HG03280 (cell line): ENCODE data around the gene SHANK3.

Experiments used
- ATAC-seq: cut with Tn5 transposase; IDR thresholded peaks from one replicate; pipeline ENCODE4 v1.9.1; 2021; ENCODE audit warnings: mild to moderate bottlenecking, moderate library complexity; ENCODE audit not compliant: unreplicated experiment

Gene SHANK3

DNA sequence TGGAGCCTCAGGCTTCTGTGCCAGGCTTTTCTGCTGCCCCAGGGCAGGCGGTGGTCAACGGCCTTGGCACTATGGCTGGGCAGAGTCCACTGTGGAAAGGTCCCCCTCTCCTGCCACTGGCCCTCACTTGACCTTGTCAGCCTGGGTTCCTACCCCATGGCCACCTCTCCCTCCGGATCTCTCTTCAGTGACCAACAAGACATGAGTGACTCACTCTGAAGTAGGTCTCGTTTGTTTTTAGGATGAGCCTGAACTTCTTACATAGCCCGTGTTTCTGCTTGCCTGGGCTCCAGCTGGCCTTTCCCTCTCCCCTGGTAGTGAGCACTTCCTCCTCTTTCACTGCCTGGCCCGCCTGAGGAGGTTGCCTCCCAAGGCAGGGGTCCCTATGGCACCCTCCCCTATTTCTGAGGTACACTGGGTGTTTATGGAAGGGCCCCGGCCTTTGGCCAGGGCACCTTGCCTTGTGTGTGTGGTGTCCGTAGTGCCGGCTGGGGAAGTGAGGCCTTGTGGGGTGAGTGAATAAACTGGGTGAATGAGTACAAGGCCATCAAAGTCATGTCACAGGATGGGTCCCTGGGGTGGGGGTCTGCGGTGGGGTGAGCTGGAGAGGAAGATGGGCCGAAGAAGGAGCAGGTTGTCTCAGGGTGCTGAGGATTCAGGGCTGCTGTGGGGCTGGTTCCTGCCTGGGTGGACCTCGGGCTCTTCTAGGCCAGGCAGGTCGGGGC, 5.0 kb downstream of the SHANK3 start:
- ATAC-seq, result no peak

DNA sequence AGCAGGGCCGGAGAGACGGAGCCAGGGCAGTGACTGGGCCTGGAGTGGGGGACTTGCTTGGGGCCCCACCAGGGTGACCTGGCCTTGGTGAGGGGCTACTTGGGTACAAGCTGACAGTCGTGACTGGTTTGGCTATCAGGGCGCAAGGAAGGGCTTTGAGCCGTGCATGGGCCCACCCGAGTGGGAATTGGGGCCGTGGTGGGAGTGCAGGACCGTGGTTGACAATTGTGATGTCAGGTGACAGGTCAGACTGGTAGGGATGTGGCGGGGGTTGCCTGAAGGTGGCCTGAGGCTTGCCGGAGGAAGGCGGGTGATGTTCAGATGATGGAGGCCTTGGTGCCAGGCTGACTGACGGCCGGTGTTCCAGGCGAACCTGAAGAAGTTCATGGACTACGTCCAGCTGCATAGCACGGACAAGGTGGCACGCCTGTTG, 5.6 kb downstream of the SHANK3 start:
- ATAC-seq, result no peak

DNA sequence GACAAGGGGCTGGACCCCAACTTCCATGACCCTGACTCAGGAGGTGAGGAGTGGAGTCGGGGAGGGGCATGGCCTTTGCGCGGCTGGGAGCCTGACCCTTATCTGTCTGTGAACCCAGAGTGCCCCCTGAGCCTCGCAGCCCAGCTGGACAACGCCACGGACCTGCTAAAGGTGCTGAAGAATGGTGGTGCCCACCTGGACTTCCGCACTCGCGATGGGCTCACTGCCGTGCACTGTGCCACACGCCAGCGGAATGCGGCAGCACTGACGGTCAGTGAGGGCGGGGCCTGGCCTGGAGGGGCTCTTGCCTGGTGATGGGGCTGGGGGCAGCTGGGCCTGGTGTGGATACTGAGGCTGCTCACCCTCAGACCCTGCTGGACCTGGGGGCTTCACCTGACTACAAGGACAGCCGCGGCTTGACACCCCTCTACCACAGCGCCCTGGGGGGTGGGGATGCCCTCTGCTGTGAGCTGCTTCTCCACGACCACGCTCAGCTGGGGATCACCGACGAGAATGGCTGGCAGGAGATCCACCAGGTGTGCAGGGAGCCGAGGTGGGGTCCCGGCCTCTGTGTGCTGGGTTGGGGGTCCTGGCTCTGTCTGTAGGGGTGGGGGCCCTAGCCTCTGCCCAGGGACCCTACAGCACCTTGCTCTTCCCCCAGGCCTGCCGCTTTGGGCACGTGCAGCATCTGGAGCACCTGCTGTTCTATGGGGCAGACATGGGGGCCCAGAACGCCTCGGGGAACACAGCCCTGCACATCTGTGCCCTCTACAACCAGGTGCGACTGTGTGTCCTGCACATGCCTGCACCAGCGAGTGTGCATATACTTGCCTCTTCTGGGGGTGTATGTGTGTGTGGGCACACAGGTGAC, 6.3 kb downstream of the SHANK3 start:
- no peak for ATAC-seq

DNA sequence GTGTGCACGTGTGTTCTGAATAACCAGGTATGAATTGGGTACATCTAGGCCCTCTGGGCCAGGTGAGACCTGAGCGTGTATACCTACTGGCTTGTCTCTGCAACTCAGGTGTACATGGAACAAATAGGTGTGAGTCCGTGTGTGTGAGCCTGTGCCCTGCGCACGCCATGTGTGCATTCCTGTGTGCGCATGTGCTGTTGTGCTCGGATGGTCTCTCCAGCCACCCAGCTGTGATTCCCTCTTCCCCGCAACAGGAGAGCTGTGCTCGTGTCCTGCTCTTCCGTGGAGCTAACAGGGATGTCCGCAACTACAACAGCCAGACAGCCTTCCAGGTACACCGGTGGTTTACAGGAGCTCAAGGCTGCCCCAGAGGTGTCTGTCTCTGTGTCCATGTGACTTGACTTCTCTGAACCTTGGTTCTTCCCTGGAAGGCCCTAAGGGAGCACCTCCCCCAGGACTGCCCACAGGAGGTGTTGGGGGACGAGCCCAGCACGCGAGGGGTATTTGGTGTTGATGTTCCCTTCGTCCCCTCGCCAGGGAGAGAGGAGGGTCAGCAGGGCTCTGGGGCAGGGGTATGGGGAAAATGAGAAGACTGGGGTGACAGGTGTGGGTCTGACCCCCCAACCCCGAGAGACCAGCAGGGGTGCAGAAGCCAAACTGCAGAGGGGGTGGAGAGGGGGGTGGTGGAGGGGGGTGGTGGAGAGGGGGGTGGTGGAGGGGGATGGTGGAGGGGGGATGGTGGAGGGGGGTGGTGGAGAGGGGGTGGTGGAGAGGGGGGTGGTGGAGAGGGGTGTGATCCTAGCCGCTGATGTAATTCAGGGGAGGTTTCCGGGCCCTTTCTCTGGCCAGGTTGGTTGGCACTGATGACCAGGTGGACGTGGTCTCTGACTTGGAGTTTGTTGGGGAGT, 10.7 kb downstream of the SHANK3 start:
- no peak for ATAC-seq

DNA sequence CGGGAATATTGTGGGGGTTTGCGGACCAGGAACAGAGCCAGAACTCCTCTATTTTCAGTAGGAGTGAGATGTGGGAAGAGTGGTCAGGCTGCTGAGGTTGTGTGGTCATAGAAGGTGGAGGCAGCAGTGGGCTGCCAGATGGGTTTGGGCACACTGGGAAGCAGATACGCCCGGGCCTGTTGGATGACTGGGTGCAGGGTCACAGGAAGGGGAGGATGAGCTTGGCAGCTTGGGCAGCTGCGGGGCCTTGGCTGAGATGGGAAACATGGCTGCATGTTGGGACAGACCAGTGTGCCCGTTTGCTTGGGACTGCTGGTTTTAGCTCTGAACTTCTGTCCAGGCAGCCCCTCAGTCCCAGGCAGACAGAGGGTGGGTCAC, 11.4 kb downstream of the SHANK3 start:
- no peak for ATAC-seq

DNA sequence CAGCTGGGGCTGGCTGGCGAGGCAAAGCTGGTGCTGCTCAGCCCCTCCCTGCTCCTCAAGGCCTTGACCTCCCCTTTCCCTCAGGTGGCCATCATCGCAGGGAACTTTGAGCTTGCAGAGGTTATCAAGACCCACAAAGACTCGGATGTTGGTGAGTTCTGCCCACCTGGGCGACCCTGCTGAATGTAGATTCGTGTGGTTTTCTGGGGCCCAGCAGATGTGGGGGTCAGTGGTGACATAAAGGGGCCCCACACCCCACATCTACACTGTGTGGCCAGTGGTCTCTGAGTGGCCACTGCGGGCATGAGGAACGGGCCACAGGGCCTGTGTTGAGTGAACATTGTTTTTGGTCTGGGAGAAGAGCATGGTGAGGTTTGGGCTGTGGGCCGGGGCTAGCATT, 11.9 kb downstream of the SHANK3 start:
- no peak for ATAC-seq

DNA sequence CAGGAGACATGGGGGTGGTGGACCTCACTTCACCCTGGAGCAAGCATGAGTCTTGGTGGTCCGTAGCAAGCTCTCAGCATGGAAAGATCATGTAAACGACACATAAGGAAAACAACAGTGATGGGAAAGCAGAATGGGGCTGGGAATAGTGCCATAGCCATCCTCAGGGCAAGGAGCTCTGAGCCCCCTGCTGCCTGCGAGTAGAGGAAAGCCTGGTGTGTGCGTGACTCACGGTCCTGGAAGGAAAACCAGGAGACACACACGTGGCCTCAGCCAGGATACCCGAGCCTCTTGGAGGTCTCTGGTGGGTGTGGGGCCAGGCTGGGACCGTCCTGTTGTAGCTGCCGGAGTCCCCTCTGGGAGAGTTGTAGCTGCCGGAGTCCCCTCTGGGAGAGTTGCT, 12.4 kb downstream of the SHANK3 start:
- ATAC-seq, result no peak

DNA sequence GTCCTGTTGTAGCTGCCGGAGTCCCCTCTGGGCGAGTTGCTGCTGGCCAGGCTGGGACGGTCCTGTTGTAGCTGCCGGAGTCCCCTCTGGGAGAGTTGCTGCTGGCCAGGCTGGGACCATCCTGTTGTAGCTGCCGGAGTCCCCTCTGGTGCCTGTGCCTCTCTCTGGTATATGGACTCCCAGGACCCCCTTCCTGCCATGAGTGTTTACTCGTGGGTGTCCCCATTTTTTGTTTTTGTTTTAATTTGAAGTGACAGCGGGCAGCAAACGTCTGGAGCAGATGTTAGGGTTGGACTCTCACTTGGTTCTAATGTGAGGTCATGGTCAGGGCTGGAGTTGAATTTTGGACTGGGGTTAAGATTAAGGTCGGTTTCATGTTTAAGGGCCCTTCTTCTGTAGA, 14.2 kb downstream of the SHANK3 start:
- no peak for ATAC-seq

DNA sequence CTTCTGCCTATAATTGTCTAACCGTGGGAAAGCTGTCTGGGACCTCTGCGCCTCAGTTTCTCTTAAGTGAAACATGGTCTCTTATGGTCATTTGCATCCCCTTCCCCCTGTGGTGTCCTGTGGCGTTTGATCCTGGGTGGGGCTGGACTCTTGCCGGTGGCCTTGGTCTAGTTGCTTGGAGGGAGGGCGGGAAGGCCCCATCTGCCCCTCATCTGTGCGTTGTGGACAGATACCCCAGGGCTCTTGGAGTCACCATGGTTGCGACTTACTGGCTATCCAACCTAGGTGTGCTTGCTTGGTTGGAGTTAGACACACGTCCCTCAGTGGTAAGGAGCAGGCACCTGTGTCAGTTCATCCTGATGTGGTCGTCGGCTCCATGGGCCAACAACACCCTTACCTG, 15.2 kb downstream of the SHANK3 start:
- ATAC-seq, result no peak

DNA sequence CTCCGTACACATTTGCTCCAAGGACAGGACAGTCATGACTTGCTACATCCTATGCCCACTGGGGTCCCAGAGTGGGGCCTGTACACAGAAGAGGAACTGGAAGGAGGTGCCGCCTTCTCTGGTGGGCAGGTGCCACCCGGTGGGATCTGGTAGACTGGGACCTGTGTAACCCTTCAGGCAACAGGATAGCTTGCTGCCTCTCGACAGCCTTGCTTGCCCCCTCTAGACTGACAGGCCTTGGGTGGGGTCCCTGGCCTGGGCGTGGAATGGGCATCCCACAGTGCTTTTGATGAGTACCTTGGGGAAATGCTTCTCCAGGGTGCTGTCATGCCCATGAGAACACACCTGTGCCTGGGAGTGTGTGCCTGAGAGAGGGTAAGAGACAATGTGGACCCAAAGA, 15.8 kb downstream of the SHANK3 start:
- no peak for ATAC-seq

DNA sequence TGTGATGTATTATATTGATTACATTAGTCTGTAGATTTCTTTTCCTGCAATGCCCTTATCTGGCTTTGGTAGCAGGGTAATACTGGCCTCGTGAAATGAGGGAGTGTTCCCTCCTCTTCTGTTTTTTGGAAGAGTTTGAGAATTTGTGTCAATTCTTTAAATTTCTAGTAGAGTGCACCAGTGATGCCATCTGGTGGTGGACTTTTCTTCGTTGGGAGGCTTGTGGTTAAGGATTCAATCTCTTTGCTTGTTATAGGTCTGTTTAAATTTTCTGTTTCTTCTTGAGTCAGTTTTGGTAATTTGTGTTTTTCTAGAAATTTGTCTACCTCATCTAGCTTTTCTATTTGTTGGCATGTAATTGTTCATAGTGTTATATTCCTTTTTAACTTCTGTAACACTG, 18.9 kb downstream of the SHANK3 start:
- ATAC-seq, result no peak

DNA sequence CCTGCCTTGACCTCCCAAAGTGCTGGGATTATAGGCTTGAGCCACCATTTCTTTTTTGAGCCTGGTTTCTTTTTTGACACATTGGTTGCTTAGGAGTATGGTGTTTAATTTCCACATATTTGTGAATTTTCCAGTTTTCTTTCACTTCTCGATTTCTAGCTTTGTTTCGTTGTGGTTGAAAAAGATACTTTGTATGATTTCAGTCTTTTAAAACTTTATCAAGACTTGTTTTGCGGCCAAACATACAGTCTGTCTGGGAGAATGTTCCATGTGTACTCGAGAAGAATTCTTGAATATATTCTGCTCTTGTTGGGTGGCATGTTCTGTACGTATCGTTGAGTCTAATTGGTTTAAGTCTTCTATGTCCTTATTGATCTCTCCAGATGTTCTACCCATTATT, 20.8 kb downstream of the SHANK3 start:
- ATAC-seq, result no peak

DNA sequence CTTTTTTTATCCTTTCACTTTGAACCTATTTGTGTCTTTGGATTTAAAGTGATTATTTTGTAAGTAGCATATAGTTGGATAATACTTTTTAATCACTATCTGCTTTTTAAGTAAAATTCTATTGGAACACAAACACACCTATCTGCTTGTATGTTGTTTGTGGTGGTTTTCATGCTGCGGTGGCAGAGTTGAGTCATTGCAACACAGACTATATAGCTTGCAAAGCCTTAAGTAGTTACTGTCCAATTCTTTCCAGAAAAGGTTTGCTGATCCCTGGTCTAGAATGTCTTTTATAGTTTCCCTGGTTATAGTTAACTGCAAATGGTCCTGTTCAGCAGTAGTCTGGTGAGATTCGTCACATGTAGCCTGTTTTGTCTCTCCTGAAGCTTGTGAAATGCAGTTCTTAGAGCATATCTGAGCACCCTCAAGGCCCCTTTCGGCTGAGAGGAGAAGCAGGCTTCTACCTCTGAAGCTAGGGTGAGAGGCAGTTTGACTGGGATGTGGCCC, 21.5 kb downstream of the SHANK3 start:
- ATAC-seq, result no peak

DNA sequence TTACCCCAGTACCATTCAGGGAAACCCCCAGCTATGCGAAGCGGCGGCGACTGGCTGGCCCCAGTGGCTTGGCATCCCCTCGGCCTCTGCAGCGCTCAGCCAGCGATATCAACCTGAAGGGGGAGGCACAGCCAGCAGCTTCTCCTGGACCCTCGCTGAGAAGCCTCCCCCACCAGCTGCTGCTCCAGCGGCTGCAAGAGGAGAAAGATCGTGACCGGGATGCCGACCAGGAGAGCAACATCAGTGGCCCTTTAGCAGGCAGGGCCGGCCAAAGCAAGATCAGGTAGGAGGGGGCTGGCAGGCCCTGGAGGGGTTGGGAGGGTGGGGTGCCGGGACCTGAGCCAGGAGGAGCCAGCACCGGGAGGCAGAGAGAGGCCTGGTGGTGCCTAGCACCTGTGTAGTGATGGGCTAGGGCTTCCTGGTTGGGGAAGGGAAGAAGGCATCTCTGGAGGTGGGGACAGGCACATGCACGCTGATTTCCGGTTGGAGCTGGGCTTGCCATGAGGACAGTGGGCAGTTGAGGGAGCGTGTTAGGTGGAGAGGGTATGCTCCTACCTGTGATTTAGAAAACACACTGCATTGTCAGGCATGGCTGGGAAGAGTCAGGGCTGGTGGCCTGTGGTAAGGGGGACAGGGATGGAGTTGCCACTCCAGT, 22.3 kb downstream of the SHANK3 start:
- no peak for ATAC-seq

DNA sequence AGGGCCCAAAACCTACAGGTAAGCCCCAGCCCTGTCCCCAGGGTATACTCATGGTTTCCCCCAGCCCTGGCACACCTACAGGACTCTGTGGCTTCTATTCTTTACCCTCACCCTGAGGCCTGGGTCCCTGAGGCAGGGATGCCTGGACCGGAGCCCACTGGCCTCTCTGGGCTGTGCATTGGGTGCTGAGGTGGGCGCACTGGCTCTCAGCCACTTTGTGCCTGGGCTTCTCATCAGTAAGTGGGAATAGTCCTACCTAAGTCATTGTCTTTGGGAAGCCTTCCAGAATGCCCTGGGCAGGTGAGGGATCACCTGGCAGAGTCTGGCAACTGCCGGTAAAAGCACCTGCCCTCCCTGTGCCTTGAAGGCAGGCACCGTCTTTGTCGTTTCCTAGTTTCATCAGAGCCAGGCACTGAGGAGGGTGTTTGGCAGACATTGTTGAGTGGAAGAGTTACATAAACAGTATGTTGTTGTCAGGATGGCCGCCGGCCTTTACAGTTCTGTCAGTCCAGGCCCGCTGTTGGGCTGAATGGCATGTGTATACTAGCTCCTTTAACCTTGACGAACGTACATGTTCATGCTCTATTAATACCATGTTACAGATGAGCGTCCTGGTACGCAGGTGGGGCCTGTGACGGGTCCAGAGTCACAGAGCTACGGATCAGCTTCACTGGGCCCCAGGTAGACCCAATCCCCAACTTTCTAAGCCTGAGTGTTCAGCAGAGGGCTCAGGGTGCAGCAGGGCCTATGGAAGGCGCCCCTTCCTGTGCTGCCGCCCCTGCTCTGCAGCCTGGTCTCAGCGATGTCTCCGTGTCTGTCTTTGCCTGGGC, 23.0 kb downstream of the SHANK3 start:
- no peak for ATAC-seq

DNA sequence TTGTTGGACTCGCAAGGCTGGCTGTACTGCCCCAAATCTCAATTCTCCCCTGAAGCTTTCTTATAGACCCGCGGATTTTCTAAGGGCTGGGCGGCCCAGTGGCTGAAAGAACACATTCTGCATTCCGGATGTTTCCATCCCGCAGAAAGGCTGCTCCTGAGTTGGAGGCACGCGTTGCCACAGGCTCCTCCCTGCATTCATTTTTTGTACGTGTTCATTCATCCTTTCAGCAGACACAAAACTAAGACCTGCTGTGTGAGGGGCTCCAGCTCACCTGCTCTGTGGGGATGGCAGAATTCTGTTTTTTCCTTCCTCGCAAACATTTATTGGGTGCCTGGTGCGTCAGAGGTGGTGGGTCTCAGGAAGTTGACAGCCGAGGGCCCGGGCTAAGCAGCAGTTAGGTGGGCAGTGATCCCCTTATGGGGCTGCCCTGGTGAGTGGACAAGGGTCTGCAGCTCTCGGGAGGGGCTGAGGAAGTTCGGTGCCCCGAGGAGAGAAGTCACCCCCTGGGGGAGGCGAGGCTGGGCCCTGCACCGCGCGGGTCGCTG, 23.7 kb downstream of the SHANK3 start:
- no peak for ATAC-seq

DNA sequence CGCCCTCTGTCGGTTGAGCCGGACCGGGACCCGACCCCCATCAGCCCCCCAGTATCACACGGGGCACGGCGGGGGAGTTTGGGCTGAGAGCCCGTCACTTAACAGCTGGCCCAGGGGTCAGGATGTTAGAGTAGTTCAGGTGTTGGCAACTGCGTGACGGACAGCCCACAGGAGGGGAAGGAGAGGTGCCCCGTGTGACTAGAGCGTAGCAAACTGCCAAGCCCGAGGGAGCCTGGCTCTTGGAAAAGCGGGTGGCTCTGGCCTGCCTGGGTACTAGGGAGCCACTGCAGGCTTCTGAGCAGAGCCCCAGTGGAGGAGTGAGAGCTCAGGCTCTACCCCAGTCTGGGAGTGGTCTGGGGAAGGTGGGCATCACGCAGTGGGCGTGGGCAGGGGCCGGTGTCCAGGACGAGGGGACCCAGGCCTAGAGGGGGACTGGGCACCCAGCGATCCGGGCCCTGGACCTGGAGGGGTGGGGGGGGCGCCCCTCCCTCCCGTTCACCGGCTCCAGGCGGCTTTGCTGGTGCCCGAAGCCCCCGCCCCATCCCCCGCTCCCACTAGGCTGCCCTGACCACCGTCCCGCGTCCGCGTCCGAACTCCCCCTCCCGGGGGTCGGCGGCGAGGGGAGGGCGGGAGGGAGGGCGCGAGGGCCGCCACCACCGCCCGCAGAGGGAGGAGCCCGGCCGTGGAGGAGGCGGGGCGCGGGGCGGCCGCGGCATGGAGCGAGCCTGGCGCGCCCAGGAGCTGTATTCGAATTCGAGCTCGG, 24.4 kb downstream of the SHANK3 start:
- no peak for ATAC-seq

DNA sequence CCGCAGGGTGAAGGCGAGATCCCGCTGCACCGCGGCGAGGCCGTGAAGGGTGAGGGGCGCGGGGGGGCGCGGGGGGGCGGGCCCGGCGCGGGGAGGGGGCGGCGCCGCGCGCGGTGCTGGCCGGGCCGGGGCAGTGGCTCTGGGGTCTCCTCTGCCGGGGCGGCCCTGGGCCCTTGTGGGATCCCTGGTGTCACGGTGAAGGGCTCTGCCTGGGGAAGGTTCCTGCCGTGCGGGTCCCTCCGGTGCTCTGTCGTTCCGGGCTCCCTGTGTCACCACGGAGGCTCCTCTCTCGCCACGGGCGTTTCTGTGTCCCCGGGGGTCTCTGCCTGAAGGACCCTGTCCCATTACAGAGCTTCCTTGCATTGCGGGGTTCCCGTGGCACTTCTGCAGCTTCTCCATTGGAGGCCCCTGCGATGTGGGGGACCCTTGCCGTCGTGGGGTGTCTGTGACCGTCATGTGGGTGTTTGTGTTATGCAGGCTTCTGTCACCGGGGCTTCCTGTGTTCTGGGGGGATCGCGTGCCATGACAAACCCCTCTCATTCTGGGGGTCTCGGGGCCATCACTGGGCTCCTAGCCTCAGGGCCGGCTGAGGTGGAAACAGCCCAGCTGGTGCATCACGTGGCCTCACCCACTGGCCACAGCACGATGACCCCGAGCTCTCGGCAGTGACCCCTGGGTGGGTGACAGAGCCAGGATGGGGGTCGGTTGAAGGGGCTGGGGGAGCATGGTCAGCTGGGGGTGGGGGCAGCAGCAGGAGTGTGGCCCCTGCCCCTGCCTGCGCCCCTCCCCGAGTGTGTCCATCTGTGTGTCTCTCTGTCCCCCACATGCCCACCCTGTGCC, 25.3 kb downstream of the SHANK3 start:
- no peak for ATAC-seq
